SK-N-SH (cell line): Measurements from ENCODE around the gene ETV3.

Experiments
- CTCF ChIP-seq: fragments of 200-600 bp; sonication (generic); IDR thresholded peaks from 2 replicates; pipeline ENCODE4 v1.6.1; 2017; ENCODE audit warnings: antibody characterized with exemption, mild to moderate bottlenecking, moderate library complexity
- EP300 ChIP-seq, 2 experiments: IDR thresholded peaks; 2 replicates each; pipeline versions ENCODE4 v1.4.0 to v1.6.1; 2012; ENCODE audit warnings: borderline replicate concordance in 1 of 2, low read depth in 1 of 2, low read length in 1 of 2
- EZH2phosphoT487 ChIP-seq: fragments of 200-600 bp; sonication (generic); IDR thresholded peaks from 2 replicates; pipeline ENCODE4 v1.6.1; 2017; ENCODE audit warnings: low read depth, mixed run types, mild to moderate bottlenecking, antibody characterized with exemption, moderate library complexity, borderline replicate concordance
- FOXJ3 ChIP-seq: sonication (generic); formaldehyde crosslinking; IDR thresholded peaks from 2 replicates; pipeline ENCODE4 v1.5.1; 2020; ENCODE audit warnings: mild to moderate bottlenecking, missing genetic modification reagents
- FOXM1 ChIP-seq: IDR thresholded peaks from 2 replicates; pipeline ENCODE4 v1.4.0; 2012; ENCODE audit warnings: low read depth, mild to moderate bottlenecking
- GABPA ChIP-seq: IDR thresholded peaks from 2 replicates; pipeline ENCODE4 v1.4.0; 2012; ENCODE audit warnings: low read depth, mild to moderate bottlenecking
- NFIC ChIP-seq: IDR thresholded peaks from 2 replicates; pipeline ENCODE4 v1.4.0; 2012; ENCODE audit warnings: borderline replicate concordance
- NRF1 ChIP-seq: IDR thresholded peaks from 2 replicates; pipeline ENCODE4 v1.6.1; 2012; ENCODE audit warnings: low read depth, mild to moderate bottlenecking, low read length
- POLR2AphosphoS5 ChIP-seq: IDR thresholded peaks from 2 replicates; pipeline ENCODE4 v1.6.1; 2012; ENCODE audit warnings: low read depth, low read length
- RAD21 ChIP-seq: IDR thresholded peaks from 2 replicates; pipeline ENCODE4 v1.6.1; 2012; ENCODE audit warnings: mild to moderate bottlenecking, low read length
- RCOR1 ChIP-seq: fragments of 150-350 bp; IDR thresholded peaks from 2 replicates; pipeline ENCODE4 v1.6.1; 2017; ENCODE audit warnings: antibody characterized with exemption, low read length
- TCF12 ChIP-seq: IDR thresholded peaks from 2 replicates; pipeline ENCODE4 v1.4.0; 2012
- USF2 ChIP-seq: fragments of 150-350 bp; IDR thresholded peaks from 2 replicates; pipeline ENCODE4 v1.6.1; 2017; ENCODE audit warnings: antibody characterized with exemption, low read length, low read depth, borderline replicate concordance
- YY1 ChIP-seq: IDR thresholded peaks from 2 replicates; pipeline ENCODE4 v1.4.0; 2012; ENCODE audit warnings: low read depth, mild to moderate bottlenecking

GRCh38 chr1:157132111-157132510 is 6.1 kb downstream of the ETV3 start:
- TF ChIP-seq CTCF (no peak), RAD21 (no peak), POLR2AphosphoS5 (no peak), FOXM1 (no peak), USF2 (no peak), TCF12 (no peak), YY1 (no peak), FOXJ3 (CRISPR knock-in tag) (no peak), GABPA (no peak), EP300 (IDR thresholded peaks at IDR 0.05; ENCODE audit: borderline replicate concordance in 1 of 2, low read depth in 1 of 2, low read length in 1 of 2) (no peak), RCOR1 (no peak), NFIC (no peak), NRF1 (no peak), EZH2phosphoT487 (no peak)
